Stimulated activated CD4-positive, alpha-beta T cell treated with anti-CD3 and anti-CD28 coated beads, Interleukin-4, amount 100 ng/mL, for 1 hour (primary cell): ENCODE measurements around the gene PDGFD.

Experiments used
- DNase-seq: peaks from one replicate; pipeline ENCODE4 v3.0.0-alpha.2; 2020

Gene PDGFD

DNA sequence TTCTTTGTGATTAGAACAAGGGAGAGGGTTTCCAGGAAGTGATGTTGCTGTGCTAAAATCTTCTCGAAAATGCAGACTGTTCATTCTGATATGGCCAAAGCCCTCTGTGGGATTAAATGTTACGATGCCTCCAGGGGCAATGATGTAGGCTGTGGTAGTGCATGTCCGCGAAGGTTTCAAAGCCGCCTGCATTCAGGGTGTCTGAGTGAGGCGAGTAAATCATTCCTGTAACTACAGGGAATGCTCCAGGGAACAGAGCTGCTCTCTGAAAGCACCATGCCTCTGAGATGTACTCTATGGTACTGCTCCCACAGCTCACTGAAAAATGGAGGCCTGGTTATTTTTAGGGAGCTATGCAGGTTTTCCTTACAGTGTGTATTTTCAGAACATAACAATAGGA is 21.2 kb downstream of the PDGFD start:
- DNase-seq, result no peak

GRCh38 chr11:104136861-104137260 is 27.1 kb downstream of the PDGFD start:
- no peak for DNase-seq

GRCh38 chr11:104134745-104135144 is 29.2 kb downstream of the PDGFD start:
- no peak for DNase-seq

GRCh38 chr11:104130161-104130560 is 33.8 kb downstream of the PDGFD start:
- no peak for DNase-seq

DNA sequence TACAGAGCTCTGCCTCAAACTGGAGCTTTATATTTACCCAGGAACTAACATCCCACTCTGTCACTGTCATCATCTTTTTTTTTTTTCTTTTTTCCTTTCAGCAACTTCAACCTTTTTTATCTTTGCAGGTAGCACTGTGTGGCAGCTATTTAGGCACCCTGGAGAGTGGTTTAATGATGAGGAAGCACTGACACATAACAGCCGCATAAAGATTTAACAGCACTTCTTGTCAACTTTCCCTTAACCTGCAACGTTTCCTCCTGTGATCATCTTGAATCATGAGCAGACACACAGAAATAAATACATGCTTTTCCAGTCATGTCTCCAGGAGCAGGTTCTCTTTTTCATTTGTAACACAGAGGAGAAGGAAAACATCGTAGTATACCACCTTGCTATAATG is 34.8 kb downstream of the PDGFD start:
- no peak for DNase-seq

DNA sequence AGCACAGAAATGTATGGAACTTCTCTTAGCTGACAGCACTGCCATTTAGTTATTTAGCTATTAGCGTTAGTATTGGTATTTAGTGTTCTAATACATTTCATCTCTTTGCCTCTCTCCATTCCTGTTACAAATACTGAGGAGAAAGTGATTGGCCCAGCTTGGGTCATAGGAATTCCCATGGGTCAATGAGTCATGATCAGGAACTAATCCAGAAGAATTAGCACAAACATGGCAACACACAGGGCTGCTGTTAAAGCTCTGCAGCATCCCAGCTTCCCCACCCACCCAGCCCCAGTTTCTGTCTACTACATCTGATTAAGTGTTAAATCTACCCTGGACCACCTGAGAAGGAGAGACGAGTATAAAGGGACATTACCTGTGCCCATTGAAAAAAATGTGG is 36.1 kb downstream of the PDGFD start:
- no peak for DNase-seq

DNA sequence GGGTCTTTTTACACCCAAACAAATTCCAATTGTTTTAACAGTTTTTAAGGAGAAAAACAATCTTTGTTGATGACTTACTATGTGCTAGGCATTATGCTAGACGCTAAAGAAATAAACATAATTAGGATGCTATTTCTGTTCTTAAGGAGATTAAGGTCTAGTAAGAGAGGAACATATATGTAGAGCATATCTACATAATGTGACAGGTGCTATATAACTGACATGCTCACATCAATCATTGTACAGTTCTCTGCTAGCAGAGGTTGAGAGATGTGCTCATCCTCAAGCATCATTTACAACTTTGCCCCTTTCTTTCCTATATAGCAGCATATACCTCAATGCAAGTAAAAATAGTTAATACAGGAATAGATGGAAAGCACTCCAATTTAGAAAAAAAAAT is 37.5 kb downstream of the PDGFD start:
- no peak for DNase-seq

DNA sequence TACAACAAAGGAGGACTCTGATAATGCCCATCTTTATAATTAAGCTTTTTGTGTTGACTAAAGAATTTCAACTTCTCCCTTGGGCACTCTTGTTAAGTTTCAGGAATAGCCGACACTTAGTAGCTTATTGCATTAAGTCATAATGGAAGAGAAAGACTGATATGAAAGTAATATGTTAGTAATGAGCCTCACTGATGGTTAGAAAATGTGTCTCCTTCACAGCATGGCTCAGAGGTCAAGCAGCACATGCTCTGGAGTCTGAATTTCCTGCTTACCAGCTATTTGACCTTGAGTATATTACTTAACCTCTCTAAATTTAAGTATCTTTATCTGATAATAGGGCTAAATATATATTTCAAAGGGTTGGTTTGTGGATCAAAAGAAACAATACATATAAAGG is 39.0 kb downstream of the PDGFD start:
- no peak for DNase-seq

- no peak for DNase-seq
Measured at GRCh38 chr11:104122836-104123235, 41.1 kb downstream of the PDGFD start.

DNA sequence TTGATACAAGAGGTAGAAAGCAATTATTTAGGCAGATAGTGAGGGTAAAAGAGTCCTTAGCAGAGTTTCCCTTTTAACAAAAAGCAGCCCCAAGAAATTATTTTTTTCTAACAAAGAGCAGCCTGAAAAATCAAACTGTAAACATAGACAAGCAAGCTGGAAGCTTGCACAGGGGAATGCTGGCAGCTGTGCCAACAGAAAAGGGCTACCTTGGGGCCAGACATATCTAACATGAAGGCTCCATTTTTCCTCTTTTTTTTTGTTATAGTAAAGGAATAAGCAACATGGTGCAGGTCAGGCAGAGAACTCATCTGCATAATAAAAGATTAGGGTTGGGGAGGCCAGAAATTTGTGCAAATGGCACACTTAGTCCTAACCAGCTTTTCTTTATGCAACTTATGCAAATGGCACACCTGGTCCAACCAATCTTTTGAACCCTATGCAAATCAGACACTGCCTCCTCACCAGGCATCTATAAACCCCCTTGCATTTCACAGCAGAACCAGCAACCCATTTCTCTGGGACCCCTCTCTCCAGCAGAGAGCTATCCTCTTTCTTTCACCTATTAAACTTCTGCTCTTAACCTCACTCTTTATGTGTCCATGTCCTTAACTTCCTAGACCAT is 41.8 kb downstream of the PDGFD start:
- no peak for DNase-seq

DNA sequence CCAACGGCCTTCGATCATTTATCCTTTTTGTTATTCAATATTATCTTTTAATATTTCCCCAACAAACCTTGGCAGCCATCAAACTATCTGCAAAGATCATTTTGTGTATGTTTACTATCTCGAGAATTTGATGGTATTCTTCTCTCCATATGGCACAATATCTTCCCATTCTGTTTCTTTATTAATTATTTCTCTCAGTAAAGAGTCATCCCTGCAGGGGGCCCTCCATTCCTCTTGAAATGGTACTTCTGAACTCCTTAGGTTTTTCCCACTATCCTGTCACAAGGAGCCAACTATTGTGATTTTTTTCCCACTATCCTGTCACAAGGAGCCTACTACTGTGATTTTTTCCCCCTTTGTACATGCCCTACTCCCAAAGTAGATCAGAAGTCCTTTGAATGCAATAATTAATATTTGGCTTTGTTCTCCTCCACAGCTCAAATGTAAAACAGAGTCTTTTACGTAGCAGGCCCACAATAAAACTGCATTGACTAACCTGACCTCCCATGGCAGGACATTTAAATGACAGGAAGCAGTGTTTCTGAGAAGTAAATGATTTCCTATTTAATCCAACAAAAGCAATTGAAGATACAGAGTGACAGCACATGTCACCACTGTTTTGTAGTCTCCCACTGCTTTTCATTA is 43.3 kb downstream of the PDGFD start:
- no peak for DNase-seq

DNA sequence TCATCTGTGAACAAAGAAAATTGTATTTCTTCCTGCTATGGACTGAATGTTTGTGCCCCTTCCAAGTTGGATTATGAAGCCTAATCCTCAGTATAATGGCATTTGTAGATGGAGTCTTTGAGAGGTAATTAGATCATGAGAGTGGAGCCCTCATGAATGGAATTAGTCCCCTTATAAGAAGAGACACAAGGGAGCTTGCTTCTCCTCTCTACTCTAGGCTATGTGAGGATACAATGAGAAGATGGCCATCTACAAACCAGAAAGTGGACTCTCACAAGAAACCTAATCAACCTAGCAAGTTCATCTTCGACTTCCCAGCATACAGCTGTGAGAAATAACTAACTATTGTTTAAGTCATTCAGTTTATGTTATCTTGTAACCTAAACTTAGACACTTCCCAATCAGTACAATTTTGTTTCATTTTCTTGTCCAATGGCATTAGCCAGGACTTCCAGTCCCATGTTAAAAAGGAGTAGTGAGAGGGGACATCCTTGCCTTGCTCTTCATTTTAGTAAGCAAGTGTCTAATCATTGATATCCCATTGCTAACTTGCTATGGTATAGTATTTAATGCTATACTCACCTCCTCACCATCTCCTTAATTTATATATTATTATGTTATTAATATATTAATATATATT is 45.7 kb downstream of the PDGFD start:
- DNase-seq, result no peak

- DNase-seq, result no peak
Measured at GRCh38 chr11:104113541-104113940, 50.4 kb downstream of the PDGFD start.

- DNase-seq, result no peak
Measured at GRCh38 chr11:104106136-104106754, 57.7 kb downstream of the PDGFD start.

DNA sequence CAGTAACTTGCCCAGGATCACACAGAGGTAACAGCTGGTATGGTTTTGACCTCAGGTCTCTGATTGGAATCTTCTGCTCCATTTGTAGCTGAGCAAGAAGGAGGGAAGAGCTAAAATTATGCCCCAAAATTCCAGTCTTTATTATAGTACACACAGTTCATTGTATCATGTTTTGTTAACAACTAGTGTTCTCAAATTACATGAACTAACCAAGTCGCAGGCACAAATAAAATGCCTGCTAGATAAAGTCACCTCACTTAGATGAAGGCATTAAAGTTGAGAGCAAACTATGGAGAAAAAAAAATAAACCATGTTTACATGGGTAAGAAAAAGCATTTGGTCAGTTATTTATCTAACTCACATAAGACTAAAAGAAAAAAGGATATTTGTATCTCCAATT is 58.8 kb downstream of the PDGFD start:
- no peak for DNase-seq

GRCh38 chr11:104104664-104105063 is 59.3 kb downstream of the PDGFD start:
- DNase-seq, result no peak

DNA sequence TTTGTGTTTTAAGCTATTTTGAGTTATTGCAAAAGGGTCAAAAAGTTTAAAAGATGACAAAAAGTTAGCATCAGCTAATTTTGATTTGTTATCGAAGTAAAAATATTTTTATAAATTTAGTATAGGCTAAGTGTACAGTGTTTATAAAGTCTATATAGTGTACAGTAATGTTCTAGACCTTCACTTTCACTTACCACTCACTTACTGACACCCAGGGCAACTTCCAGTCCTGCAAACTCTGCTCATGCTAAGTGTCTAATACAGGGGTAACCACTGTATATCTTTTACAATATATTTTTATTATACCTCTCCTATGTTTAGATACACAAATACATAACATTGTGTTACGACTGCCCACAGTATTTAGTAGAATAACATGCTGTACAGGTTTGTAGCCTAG is 59.7 kb downstream of the PDGFD start:
- DNase-seq, result no peak

GRCh38 chr11:104098555-104098954 is 65.4 kb downstream of the PDGFD start:
- no peak for DNase-seq

DNA sequence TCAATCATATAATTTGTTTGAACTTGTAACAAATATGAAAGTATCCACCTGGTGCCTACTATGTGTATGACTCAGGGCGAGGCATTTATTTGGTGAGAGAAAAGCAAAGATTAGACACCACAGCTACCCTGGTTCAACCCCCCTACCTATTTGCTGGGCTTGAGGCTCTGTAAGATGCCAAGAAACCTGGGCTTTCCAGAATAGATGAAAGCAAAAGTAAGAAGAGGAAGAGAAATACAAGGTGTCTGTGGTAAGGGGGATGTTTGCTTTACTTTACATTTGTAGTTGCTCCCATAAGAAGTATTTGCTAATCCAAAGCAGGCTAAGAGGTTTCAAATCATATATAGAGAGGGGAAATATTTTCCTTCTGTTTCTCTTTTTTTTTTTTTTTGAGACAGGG is 65.8 kb downstream of the PDGFD start:
- no peak for DNase-seq

- DNase-seq, result no peak
Measured at GRCh38 chr11:104096900-104097299, 67.0 kb downstream of the PDGFD start.

- no peak for DNase-seq
Measured at GRCh38 chr11:104095791-104096190, 68.2 kb downstream of the PDGFD start.

- DNase-seq, result no peak
Measured at GRCh38 chr11:104094576-104094975, 69.4 kb downstream of the PDGFD start.

GRCh38 chr11:104093426-104094280 is 70.3 kb downstream of the PDGFD start:
- no peak for DNase-seq
